ENCODE measurements around the gene FAM240B.

Gene FAM240B

GRCh38 chr9:38720083-38720745 lies at the start of gene FAM240B:
Gene FAM240B (minus strand): TSS chr9:38720133. CDS start chr9:38703999, 16,134 bp downstream.
- DNase-seq (ENCODE audit: low read depth in 2 of 2), result no peak

- no peak for DNase-seq (ENCODE audit: low read depth in 2 of 2)
Observed at GRCh38 chr9:38768351-38768761, 48.4 kb upstream of the FAM240B start.

- no peak for DNase-seq (ENCODE audit: low read depth in 2 of 2)
Observed at GRCh38 chr9:38765101-38765500, 45.2 kb upstream of the FAM240B start.

GRCh38 chr9:38761999-38762398 lies 42.1 kb upstream of the FAM240B start:
- no peak for DNase-seq (ENCODE audit: low read depth in 2 of 2)

GRCh38 chr9:38761339-38761738 lies 41.4 kb upstream of the FAM240B start:
- no peak for DNase-seq (ENCODE audit: low read depth in 2 of 2)

GRCh38 chr9:38756702-38757101 lies 36.8 kb upstream of the FAM240B start:
- DNase-seq (ENCODE audit: low read depth in 2 of 2), result no peak

- DNase-seq (ENCODE audit: low read depth in 2 of 2), result no peak
Observed at GRCh38 chr9:38747941-38748340, 28.0 kb upstream of the FAM240B start.

- no peak for DNase-seq (ENCODE audit: low read depth in 2 of 2)
Observed at GRCh38 chr9:38747067-38747466, 27.1 kb upstream of the FAM240B start.

- no peak for DNase-seq (ENCODE audit: low read depth in 2 of 2)
Observed at GRCh38 chr9:38746303-38746702, 26.4 kb upstream of the FAM240B start.

- no peak for DNase-seq (ENCODE audit: low read depth in 2 of 2)
Observed at GRCh38 chr9:38744484-38744883, 24.6 kb upstream of the FAM240B start.

- no peak for DNase-seq (ENCODE audit: low read depth in 2 of 2)
Observed at GRCh38 chr9:38737246-38737645, 17.3 kb upstream of the FAM240B start.

GRCh38 chr9:38734831-38735230 lies 14.9 kb upstream of the FAM240B start:
- DNase-seq (ENCODE audit: low read depth in 2 of 2), result no peak

GRCh38 chr9:38733503-38733902 lies 13.6 kb upstream of the FAM240B start:
- no peak for DNase-seq (ENCODE audit: low read depth in 2 of 2)

GRCh38 chr9:38732885-38733284 lies 13.0 kb upstream of the FAM240B start:
- DNase-seq (ENCODE audit: low read depth in 2 of 2), result no peak

- DNase-seq (ENCODE audit: low read depth in 2 of 2), result no peak
Observed at GRCh38 chr9:38727497-38728001, 7.6 kb upstream of the FAM240B start.

GRCh38 chr9:38724754-38725153 lies 4.8 kb upstream of the FAM240B start:
- no peak for DNase-seq (ENCODE audit: low read depth in 2 of 2)

GRCh38 chr9:38718148-38718547 lies 1.8 kb downstream of the FAM240B start:
- no peak for DNase-seq (ENCODE audit: low read depth in 2 of 2)

- DNase-seq (ENCODE audit: low read depth in 2 of 2), result no peak
Observed at GRCh38 chr9:38715684-38716083, 4.2 kb downstream of the FAM240B start.

- no peak for DNase-seq (ENCODE audit: low read depth in 2 of 2)
Observed at GRCh38 chr9:38713426-38713825, 6.5 kb downstream of the FAM240B start.

- no peak for DNase-seq (ENCODE audit: low read depth in 2 of 2)
Observed at GRCh38 chr9:38708759-38709158, 11.2 kb downstream of the FAM240B start.

- DNase-seq (ENCODE audit: low read depth in 2 of 2), result no peak
Observed at GRCh38 chr9:38707885-38708637, 11.9 kb downstream of the FAM240B start.

GRCh38 chr9:38706493-38706892 lies 13.4 kb downstream of the FAM240B start:
- no peak for DNase-seq (ENCODE audit: low read depth in 2 of 2)

- no peak for DNase-seq (ENCODE audit: low read depth in 2 of 2)
Observed at GRCh38 chr9:38705917-38706316, 14.0 kb downstream of the FAM240B start.

Measured in stimulated activated CD4-positive, alpha-beta T cell treated with anti-CD3 and anti-CD28 coated beads, Interleukin-12 subunit alpha, Interleukin-12 subunit beta, amount 100 ng/mL, for 24 hours (primary cell).